ENCODE data around the gene MRM2.

GRCh38 chr7:2205036-2205780, 36.8 kb downstream of the MRM2 start:
- TF ChIP-seq, protein P1, sequence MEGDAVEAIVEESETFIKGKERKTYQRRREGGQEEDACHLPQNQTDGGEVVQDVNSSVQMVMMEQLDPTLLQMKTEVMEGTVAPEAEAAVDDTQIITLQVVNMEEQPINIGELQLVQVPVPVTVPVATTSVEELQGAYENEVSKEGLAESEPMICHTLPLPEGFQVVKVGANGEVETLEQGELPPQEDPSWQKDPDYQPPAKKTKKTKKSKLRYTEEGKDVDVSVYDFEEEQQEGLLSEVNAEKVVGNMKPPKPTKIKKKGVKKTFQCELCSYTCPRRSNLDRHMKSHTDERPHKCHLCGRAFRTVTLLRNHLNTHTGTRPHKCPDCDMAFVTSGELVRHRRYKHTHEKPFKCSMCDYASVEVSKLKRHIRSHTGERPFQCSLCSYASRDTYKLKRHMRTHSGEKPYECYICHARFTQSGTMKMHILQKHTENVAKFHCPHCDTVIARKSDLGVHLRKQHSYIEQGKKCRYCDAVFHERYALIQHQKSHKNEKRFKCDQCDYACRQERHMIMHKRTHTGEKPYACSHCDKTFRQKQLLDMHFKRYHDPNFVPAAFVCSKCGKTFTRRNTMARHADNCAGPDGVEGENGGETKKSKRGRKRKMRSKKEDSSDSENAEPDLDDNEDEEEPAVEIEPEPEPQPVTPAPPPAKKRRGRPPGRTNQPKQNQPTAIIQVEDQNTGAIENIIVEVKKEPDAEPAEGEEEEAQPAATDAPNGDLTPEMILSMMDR (IDR thresholded peaks at IDR 0.05; ENCODE audit: low read depth, low read length, missing input control): no peak
- no peak for TF ChIP-seq SP1 (IDR thresholded peaks at IDR 0.05)
- no peak for TF ChIP-seq HNF4A (conservative IDR thresholded peaks at IDR 0.05)
- TF ChIP-seq, protein P2, sequence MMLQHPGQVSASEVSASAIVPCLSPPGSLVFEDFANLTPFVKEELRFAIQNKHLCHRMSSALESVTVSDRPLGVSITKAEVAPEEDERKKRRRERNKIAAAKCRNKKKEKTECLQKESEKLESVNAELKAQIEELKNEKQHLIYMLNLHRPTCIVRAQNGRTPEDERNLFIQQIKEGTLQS (IDR thresholded peaks at IDR 0.05): no peak
- TF ChIP-seq, protein P3, sequence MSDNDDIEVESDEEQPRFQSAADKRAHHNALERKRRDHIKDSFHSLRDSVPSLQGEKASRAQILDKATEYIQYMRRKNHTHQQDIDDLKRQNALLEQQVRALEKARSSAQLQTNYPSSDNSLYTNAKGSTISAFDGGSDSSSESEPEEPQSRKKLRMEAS (IDR thresholded peaks at IDR 0.05): no peak
- no peak for TF ChIP-seq RXRA (IDR thresholded peaks at IDR 0.05)
- TF ChIP-seq EGR1 (IDR thresholded peaks at IDR 0.05; ENCODE audit: low read depth in 2 of 2): no peak
- no peak for TF ChIP-seq TAF1 (conservative IDR thresholded peaks at IDR 0.05)
- TF ChIP-seq RAD21 (IDR thresholded peaks at IDR 0.05): no peak
- no peak for TF ChIP-seq GABPA (IDR thresholded peaks at IDR 0.05 in 1 of 2, conservative IDR thresholded peaks at IDR 0.05 in 1 of 2)
